GM21367 (cell line): ENCODE measurements around the gene NFE2L3.
"Not testable (repeated sequence)": the region's sequence is repeated elsewhere in the genome, so short reads cannot be mapped to it uniquely, and the experiment has no call there.

ENCODE experiments used
- ATAC-seq: cut with Tn5 transposase; IDR thresholded peaks from one replicate; pipeline ENCODE4 v1.9.1; 2021; ENCODE audit not compliant: unreplicated experiment

The NFE2L3 gene

GRCh38 chr7:26166684-26167266 is 14.8 kb downstream of the NFE2L3 start:
- ATAC-seq, result no peak

- ATAC-seq, result no peak
Observed at GRCh38 chr7:26167303-26167934, 15.4 kb downstream of the NFE2L3 start.

- ATAC-seq, result no peak
Observed at GRCh38 chr7:26168458-26169023, 16.5 kb downstream of the NFE2L3 start.

- ATAC-seq, result no peak
Observed at GRCh38 chr7:26169271-26169670, 17.3 kb downstream of the NFE2L3 start.

- no peak for ATAC-seq
Observed at GRCh38 chr7:26170663-26171062, 18.7 kb downstream of the NFE2L3 start.

- no peak for ATAC-seq
Observed at GRCh38 chr7:26171601-26172000, 19.6 kb downstream of the NFE2L3 start.

- ATAC-seq, result no peak
Observed at GRCh38 chr7:26172048-26172447, 20.1 kb downstream of the NFE2L3 start.

- not testable (repeated sequence) for ATAC-seq
Observed at GRCh38 chr7:26175903-26176302, 23.9 kb downstream of the NFE2L3 start.

GRCh38 chr7:26176696-26177095 is 24.7 kb downstream of the NFE2L3 start:
- ATAC-seq, result not testable (repeated sequence)

- not testable (repeated sequence) for ATAC-seq
Observed at GRCh38 chr7:26177269-26177668, 25.3 kb downstream of the NFE2L3 start.

- ATAC-seq, result no peak
Observed at GRCh38 chr7:26178272-26178960, 26.4 kb downstream of the NFE2L3 start.

- ATAC-seq, result no peak
Observed at GRCh38 chr7:26179422-26179821, 27.4 kb downstream of the NFE2L3 start.

GRCh38 chr7:26179826-26180497 is 28.0 kb downstream of the NFE2L3 start:
- no peak for ATAC-seq

- no peak for ATAC-seq
Observed at GRCh38 chr7:26180792-26181198, 28.8 kb downstream of the NFE2L3 start.

- no peak for ATAC-seq
Observed at GRCh38 chr7:26181474-26182227, 29.7 kb downstream of the NFE2L3 start.

GRCh38 chr7:26182283-26182682 is 30.3 kb downstream of the NFE2L3 start:
- no peak for ATAC-seq

GRCh38 chr7:26182706-26183105 is 30.7 kb downstream of the NFE2L3 start:
- ATAC-seq, result no peak

- no peak for ATAC-seq
Observed at GRCh38 chr7:26183545-26184280, 31.7 kb downstream of the NFE2L3 start.

GRCh38 chr7:26184281-26185101 is 32.5 kb downstream of the NFE2L3 start:
- not testable (repeated sequence) for ATAC-seq
